ENCODE results near the gene STAC2. TPM values are rescaled to one million over a fixed set of nuclear protein-coding genes. Genes with fewer than 3 reads are reported as not detected.
A peak's percentile ranks its signal among the peaks of the same experiment; 100 is the strongest.

STAC2 gene
- total RNA-seq, 3 donors from 2014 or later: 0.17 to 0.79 TPM; not detected in 1

GRCh38 chr17:39231091-39231561 is 5.4 kb upstream of the STAC2 start:
- intact Hi-C loops (cut with DNase I, micrococcal nuclease): no loop called here
- Histone ChIP-seq H3K4me1 (ENCODE audit: low read depth) (no peaks in the 10 kb centered on the region), H3K4me3 (no peak overlapping the region), H3K9me3 (no peaks in the 10 kb centered on the region), H3K36me3 (ENCODE audit: low read depth) (no peaks in the 10 kb centered on the region)
- TF ChIP-seq, protein P1, sequence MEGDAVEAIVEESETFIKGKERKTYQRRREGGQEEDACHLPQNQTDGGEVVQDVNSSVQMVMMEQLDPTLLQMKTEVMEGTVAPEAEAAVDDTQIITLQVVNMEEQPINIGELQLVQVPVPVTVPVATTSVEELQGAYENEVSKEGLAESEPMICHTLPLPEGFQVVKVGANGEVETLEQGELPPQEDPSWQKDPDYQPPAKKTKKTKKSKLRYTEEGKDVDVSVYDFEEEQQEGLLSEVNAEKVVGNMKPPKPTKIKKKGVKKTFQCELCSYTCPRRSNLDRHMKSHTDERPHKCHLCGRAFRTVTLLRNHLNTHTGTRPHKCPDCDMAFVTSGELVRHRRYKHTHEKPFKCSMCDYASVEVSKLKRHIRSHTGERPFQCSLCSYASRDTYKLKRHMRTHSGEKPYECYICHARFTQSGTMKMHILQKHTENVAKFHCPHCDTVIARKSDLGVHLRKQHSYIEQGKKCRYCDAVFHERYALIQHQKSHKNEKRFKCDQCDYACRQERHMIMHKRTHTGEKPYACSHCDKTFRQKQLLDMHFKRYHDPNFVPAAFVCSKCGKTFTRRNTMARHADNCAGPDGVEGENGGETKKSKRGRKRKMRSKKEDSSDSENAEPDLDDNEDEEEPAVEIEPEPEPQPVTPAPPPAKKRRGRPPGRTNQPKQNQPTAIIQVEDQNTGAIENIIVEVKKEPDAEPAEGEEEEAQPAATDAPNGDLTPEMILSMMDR (IDR thresholded peaks at IDR 0.05): no peak
- DNase-seq: no peak
- no peak for ATAC-seq

- ATAC-seq: no peak
- Histone ChIP-seq H3K36me3 (ENCODE audit: low read depth) (no peaks in the 10 kb centered on the region), H3K4me3 (no peak overlapping the region), H3K9me3 (no peaks in the 10 kb centered on the region), H3K4me1 (ENCODE audit: low read depth) (peaks cover 3% of the 10 kb centered on the region)
- intact Hi-C loops (cut with DNase I, micrococcal nuclease): no loop called here
- TF ChIP-seq, protein P1 (IDR thresholded peaks at IDR 0.05): no peak
- no peak for DNase-seq
These were observed 4.6 kb upstream of the STAC2 start for GRCh38 chr17:39230361-39230760.

- TF ChIP-seq, protein P1 (IDR thresholded peaks at IDR 0.05): no peak
These were observed 3.6 kb upstream of the STAC2 start for GRCh38 chr17:39229274-39229913.

DNA sequence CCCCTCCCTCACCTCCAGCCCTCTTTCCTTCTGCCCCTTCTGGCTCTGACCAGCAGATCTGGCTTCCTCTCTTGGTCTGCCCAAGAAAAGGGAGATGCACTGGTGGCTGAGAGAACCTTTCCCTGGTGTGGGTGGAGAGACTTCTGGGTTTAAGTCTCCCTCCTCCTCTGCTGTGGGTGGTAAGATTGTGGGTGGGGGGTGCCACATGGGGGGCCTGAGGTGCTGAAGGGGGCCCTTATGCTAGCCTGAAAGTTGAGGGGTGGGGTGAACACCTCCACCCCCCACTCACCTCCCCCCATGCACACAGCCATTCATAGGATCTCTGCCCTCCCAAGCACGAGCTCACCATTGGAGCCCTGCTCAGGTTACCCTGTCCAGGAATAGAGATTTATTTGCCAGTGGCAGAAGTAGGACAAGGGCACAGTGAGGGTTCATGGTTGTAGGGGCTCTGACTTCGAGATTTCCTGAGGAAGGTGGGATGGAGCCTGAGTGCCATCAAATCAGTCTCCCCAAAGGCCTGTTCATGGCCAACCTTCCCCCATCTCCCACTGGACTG is 1.7 kb upstream of the STAC2 start:
- H3K4me3 ChIP-seq: no peak overlapping the region
- TF ChIP-seq, protein P1 (IDR thresholded peaks at IDR 0.05): no peak
- peak in 1 of 3 donors; percentile 12 for DNase-seq
- no peaks in the 10 kb centered on the region for H3K36me3 ChIP-seq (ENCODE audit: low read depth)
- intact Hi-C loops (cut with DNase I, micrococcal nuclease): no loop called here
- H3K9me3 ChIP-seq: no peaks in the 10 kb centered on the region
- no peak for ATAC-seq
- H3K4me1 ChIP-seq (ENCODE audit: low read depth): peaks cover 7% of the 10 kb centered on the region

More at GRCh38 chr17:39229274-39229913, 3.6 kb upstream of the STAC2 start:
- Histone ChIP-seq H3K4me3 (no peak overlapping the region), H3K4me1 (ENCODE audit: low read depth) (peaks cover 7% of the 10 kb centered on the region), H3K36me3 (ENCODE audit: low read depth) (no peaks in the 10 kb centered on the region), H3K9me3 (no peaks in the 10 kb centered on the region)
- no peak for DNase-seq
- ATAC-seq: no peak
- intact Hi-C loops (cut with DNase I, micrococcal nuclease): no loop called here

- no peak overlapping the region for H3K4me3 ChIP-seq
- H3K9me3 ChIP-seq: no peaks in the 10 kb centered on the region
- DNase-seq (peak; percentile 41 to 63 (median 62)), ATAC-seq (peak; percentile 51)
- H3K36me3 ChIP-seq (ENCODE audit: low read depth): no peaks in the 10 kb centered on the region
- intact Hi-C loops (cut with DNase I, micrococcal nuclease): no loop called here
- TF ChIP-seq, protein P1 (IDR thresholded peaks at IDR 0.05): no peak
- H3K4me1 ChIP-seq (ENCODE audit: low read depth): peaks cover 7% of the 10 kb centered on the region
These were observed 376 bp upstream of the STAC2 start for GRCh38 chr17:39225959-39226683.
